GM19467 (cell line): Measurements from ENCODE around the gene GPR37.

ENCODE experiments used
- ATAC-seq: cut with Tn5 transposase; IDR thresholded peaks from one replicate; pipeline ENCODE4 v1.9.1; 2021; ENCODE audit warnings: mild to moderate bottlenecking, moderate library complexity; ENCODE audit not compliant: unreplicated experiment

The GPR37 gene

GRCh38 chr7:124737760-124738300 is 27.8 kb downstream of the GPR37 start:
- no peak for ATAC-seq

DNA sequence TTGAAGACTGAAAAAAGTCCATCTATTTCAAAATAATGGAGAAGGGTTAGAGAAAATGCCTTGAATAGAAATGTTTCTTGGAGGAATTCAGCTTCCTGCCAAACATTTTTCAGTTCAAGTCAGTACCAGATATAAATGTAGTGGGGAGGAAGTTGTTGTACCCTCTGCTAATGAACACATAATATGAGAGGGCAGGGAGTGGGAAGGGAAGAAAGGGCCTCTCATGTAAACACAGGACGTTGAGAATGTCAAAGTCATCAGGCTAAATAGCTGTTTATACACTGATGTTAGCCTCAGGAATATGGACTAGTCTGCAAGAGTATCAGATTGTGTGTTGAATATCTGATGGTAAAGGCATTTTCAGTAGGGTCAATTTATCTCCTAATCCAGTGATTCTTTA is 37.0 kb downstream of the GPR37 start:
- no peak for ATAC-seq

DNA sequence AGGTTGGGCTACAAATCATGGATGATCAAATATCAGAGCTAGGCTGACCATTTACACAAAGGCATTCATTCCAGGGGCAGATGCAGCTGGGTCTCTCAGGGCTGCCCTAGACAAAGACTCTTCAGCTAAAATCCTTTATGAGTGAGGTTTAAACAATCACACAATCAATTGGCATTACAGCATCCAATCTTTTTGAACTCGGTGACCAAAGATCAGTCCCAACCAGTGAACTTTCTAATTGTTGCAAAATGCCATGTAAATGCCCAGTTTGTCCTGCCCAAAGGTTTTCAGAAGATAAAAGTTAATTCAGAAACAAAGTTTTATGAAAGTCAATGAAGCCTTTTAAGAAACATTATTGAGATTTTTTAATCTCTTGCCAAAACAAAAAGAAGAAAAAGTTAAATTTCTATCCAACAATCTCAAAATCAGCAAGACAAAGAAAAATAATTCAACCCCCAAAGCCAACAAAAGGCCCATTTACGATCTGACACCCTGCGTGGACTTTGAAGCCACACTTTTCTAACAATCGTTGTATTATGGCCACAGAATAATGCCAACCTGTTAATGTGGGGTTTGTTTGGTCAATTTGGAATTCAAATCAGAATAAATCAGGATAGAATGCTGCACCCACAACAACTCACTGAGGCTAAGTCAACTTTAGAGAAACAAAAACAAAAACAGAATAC is 40.9 kb downstream of the GPR37 start:
- no peak for ATAC-seq

DNA sequence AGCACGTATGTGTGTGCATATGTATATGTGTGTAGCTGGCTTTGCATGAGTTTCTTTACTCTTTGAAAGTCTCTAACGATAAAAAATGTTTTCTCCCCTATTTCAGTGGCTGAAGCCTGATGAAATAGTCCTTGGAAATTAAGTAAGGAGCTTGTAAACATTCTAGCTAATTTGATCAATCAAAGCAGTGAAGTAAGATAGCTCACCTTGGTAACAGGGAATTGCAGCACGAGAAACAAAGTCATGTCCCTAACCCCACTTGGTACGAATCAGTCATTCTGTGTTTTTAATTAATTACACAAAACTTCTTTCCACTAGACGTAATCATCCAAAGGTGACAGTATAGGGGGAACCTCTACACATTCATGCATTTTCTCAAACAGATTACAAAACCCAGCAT is 41.5 kb downstream of the GPR37 start:
- ATAC-seq = no peak

DNA sequence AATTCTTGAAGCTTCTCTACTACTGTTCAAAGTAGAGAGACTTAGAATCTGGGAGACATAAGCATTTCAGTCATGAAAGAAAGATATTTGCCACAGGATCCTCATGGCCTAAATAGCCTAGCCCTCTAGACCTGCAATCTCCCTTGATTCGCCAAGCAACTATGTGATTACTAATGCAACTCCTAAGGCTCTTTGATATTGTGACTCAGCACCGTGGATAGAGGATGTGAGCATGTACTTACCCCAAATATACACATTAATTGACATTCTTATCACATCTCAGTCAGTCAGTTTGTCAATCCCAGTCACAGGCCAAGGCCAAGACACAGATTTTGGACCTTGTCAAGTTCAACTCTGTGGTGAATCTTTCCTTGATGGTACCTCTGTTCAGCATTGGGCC is 42.6 kb downstream of the GPR37 start:
- ATAC-seq = no peak

- no peak for ATAC-seq
Observed at GRCh38 chr7:124722292-124722691, 43.3 kb downstream of the GPR37 start.

GRCh38 chr7:124720195-124720594 is 45.4 kb downstream of the GPR37 start:
- ATAC-seq = no peak

DNA sequence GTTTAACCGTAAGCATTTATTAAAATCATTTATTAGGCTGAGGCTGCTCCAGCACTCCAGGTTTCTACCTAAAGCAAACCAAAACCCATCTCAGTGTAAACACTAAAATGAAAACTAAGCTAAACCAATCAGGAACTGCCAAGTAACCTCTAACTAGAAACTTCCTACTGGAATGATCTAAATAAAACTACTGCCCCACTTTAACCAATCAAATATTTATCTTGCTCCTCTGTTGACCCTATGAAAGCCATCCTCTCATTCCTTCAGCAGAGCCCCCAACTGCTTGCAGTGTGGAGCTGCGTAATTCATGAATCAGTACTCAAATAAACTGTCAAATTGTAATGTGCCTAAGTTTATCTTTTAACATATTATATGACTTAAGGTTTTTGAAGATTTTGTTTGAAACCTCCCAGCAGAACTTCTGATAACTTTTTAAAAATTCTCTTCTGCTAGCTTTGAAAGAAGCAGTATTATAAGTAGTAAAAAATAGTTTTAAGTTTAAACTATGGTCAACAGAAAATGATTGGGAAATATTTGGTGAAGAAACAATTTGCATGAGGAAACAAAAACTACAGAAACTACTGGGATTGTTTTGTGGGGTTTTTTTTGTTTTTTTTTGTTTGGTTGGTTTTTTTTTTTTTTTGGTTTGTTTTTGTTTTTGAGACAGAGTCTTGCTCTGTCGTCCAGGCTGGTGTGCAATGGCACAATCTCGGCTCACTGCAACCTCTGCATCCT is 47.4 kb downstream of the GPR37 start:
- ATAC-seq = no peak

GRCh38 chr7:124716894-124717293 is 48.7 kb downstream of the GPR37 start:
- no peak for ATAC-seq

DNA sequence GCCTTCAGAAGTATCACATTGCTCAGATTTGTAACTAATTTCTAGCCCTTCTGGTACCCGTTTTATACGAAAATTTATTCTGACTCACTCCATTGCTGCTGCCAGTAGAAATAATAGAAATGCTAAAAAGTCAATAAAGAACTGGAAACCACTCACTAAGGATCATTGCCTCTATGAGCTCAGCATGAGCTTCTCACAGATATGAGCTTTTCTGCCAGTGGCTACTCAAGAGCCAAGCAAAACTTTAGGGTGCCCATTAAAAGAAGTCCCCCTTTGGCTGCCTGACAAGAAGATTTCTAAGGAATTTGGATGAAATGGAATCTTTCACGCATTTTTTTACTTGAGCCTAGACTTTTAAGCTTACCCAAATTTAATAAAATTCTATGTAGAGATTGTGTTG is 52.5 kb downstream of the GPR37 start:
- no peak for ATAC-seq

DNA sequence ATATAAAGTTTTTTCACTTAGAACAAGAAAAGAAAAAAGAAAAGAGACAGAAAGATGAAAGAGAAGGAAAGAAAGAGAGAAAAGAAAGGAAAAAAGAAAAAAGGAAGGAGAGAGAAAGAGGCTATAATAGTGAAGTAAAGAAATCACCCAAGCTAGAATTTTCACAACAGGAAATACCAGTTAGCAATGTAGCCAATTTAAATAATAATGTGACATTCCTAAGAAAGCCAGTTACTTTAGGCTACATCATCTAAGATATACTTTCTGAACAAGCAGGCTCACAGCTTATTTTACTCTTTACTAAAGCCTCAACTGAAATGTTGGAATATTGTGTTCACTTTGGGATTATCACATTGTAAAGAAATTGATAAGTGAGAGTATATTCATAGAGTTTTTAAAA is 53.6 kb downstream of the GPR37 start:
- ATAC-seq = no peak

DNA sequence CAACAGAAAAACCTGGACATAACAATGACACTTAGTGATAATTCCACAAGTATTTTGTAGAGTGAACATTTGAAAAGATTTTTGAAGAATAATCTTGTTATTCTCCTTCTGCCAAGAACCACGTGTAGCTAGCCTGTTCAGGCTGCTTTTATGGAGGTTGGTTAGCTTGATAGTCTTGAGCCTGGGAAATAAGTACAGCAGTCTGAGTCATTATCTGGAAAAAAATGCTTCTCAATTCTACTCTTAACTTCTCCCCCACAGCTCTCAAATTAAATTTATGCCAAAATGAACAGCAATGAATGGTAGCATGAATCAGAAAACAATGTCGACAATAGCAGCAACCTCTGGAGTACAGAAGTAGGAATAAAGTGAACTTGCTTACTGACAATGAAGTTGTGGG is 63.2 kb downstream of the GPR37 start:
- no peak for ATAC-seq

DNA sequence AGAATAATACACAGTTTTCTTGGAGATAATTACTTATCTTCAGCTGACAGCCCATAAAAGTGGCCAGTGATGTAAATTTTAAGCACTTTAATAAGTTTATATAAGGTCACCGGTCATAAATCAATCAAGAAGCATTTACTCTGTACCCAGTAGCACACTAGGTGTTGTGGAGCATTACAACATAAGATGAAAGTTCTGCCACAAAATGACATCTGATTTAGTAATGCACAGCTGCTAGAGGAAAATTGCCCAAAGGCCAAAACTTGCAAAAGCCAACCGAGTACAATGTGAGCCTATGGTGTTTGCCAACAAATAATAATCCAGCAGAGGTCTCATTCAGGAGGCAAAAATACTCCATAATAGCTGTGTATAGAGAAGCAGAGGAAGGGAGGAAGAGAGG is 63.6 kb downstream of the GPR37 start:
- ATAC-seq = no peak

DNA sequence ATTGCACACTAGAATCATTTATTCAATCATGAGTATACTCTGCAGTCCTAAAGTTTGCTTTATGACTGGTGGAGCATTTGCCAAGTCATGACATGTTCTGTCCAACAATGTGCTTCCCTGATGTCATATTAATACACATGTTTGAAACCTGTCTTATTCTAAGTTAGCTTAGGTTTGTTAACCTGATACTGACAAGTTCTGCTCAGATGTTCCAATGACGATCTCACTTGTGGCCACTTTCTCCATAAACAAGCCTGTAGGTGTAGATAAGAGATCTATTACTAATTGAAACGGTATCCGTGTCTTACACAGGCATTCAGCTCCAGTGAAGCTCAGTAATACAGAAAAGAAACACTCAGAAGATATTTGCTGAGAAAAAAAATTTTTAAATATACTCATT is 64.9 kb downstream of the GPR37 start:
- no peak for ATAC-seq

DNA sequence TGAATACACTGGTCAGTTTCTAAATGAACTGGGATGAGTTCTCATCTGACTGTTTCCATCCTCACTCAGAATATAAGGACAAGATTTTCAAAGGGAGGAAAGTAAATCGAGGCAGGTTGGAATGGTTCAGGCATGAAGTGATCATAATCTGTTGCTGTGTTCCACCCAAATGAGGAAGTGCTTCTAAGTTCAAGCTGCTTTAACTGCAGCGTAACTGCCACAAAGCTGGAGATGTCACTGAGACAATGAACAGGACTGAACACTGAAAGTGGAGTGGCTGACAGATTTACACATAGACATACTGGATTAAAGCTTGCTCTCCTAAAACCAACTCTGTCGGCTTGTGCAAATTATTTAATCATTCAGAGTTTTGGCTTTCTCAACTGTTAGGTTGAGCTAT is 66.6 kb downstream of the GPR37 start:
- no peak for ATAC-seq

DNA sequence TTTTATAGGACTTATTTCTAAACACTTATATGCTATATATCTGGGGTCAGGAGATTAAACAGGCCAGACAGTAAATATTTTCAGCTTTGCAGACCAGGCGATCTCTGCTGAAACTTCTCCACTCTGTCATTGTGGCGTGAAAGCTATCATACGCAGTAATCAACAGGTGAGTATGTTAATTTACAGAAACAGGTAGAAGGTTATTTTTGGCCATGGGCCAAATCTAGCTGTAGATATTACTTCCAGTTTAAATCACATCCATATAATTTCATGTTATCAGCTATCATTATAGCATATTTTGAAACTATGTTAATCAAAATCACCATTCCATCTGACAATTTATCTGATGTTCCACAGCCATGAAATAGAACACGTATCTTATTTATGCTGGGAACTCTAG is 67.8 kb downstream of the GPR37 start:
- no peak for ATAC-seq
